GM19463 (cell line): ENCODE results near the gene REST.
"Not testable (repeated sequence)": the region's sequence is repeated elsewhere in the genome, so short reads cannot be mapped to it uniquely, and the experiment has no call there.

Experiments
- ATAC-seq: cut with Tn5 transposase; IDR thresholded peaks from one replicate; pipeline ENCODE4 v1.9.1; 2021; ENCODE audit warnings: mild to moderate bottlenecking, moderate library complexity; ENCODE audit not compliant: unreplicated experiment

The REST gene, protein sequence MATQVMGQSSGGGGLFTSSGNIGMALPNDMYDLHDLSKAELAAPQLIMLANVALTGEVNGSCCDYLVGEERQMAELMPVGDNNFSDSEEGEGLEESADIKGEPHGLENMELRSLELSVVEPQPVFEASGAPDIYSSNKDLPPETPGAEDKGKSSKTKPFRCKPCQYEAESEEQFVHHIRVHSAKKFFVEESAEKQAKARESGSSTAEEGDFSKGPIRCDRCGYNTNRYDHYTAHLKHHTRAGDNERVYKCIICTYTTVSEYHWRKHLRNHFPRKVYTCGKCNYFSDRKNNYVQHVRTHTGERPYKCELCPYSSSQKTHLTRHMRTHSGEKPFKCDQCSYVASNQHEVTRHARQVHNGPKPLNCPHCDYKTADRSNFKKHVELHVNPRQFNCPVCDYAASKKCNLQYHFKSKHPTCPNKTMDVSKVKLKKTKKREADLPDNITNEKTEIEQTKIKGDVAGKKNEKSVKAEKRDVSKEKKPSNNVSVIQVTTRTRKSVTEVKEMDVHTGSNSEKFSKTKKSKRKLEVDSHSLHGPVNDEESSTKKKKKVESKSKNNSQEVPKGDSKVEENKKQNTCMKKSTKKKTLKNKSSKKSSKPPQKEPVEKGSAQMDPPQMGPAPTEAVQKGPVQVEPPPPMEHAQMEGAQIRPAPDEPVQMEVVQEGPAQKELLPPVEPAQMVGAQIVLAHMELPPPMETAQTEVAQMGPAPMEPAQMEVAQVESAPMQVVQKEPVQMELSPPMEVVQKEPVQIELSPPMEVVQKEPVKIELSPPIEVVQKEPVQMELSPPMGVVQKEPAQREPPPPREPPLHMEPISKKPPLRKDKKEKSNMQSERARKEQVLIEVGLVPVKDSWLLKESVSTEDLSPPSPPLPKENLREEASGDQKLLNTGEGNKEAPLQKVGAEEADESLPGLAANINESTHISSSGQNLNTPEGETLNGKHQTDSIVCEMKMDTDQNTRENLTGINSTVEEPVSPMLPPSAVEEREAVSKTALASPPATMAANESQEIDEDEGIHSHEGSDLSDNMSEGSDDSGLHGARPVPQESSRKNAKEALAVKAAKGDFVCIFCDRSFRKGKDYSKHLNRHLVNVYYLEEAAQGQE

DNA sequence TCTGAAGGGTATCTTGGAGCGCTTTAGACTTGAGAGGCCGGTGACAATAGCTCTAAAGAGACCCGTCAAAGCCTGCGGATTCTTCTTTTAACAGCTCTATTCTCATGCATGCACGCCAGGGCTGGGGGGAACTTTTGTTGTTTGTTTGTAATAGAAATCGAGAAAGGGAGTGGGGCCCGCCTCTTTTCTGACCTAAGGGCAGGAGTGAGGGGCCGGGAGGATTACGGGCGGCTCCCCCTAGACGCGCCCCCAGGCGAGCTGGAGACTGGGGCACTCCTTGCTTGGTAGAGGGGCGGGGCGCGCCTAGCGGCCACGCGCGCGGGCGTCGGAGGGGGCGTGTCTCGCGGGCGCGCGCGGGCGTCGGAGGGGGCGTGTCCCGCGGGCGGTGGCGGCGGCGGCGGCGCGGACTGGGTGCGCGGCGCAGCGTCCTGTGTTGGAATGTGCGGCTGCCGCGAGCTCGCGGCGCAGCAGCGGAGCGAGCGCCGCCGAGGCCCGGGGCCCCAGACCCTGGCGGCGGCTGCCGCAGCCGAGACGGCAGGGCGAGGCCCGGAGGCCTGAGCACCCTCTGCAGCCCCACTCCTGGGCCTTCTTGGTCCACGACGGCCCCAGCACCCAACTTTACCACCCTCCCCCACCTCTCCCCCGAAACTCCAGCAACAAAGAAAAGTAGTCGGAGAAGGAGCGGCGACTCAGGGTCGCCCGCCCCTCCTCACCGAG is at the start of gene REST:
REST (plus strand) TSS at position 412 of the 717 bp plus-strand sequence. CDS start 2,739 bp downstream, outside the sequence.
- ATAC-seq = peak; percentile 46

DNA sequence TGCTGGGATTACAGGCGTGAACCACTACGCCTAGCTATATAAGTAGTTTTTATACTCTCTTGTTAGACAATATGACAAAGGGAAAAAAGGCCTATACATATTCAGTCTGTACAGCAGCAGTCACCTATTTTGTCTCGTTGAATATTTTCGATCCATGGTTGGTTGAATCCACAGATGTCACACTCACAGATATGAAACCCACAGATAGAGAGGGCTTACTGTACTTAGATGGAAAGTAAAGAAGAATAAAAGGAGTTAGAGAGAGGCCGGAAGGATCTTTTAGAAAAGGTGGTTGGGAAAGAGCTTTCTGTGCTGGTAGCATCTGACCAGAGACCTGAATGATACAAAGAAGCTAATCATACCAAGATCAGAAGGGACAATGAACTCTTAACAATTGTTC is 47.9 kb upstream of the REST start:
- peak; percentile 61 for ATAC-seq

DNA sequence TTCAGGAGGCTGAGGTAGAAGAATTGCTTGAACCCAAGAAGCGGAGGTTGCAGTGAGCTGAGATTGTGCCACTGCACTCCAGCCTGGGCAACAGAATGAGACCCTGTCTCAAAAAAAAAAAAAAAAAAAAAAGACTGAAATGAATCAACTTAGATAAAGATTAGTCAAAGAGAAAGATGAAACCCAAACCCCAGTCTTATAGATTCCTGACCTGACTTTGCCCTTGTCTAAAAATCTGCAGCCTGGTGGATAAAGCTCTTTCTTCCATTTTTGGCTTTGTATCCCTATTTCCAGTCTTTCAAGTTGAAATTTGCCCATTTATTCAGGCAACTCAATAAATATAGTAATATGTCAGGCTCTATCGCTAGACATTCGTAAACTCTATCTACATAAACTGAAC is 46.9 kb upstream of the REST start:
- ATAC-seq = no peak

DNA sequence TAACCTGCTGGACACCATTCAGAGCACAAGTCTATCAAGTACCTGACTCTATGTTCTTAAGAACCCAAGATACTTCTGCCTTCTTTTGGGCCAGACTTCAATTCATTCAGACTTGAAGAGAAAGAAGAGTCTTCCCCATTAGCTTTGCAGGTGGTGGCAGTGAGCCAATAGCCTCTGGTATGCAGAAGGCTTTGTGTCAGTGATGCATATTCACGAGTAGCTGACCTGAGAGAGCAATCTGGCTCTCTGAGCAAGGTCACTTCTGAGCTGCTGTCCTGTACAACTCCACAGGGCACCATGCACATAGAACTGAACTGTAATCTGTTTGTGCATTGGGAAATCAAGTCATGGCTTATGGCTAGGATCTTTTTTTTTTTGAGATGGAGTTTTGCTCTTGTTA is 46.3 kb upstream of the REST start:
- ATAC-seq = no peak

DNA sequence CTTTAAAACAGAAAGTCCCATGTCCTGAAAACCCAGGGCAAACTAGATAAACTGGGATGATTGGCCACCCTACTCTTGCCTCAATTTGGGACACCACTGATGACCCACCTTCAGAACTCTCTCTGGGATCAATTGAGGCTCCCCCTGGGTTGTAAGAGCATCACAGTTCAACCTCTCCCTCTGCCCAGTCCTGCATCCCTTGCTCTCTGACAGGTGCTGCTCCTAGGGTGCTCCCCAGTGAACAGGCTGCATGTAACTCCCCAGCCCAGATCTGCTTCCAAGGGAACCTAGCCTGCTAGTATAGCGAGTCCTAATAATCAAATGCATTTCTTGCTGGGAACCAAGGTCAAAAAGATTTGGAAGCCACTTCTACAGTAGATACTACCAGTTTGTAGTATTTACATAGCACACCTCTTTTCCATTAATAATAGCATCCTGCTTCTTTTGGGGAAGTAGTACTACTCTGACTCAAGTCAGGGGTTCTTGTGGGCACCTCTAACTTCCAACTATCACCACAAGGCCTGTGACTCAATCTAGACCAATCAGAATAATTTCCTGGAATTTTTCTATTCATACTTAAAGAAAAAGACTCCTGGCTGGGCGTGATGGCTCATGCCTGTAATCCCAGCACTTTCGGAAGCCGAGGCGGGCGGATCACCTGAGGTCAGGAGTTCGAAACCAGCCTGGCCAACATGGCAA is 44.1 kb upstream of the REST start:
- ATAC-seq = no peak

DNA sequence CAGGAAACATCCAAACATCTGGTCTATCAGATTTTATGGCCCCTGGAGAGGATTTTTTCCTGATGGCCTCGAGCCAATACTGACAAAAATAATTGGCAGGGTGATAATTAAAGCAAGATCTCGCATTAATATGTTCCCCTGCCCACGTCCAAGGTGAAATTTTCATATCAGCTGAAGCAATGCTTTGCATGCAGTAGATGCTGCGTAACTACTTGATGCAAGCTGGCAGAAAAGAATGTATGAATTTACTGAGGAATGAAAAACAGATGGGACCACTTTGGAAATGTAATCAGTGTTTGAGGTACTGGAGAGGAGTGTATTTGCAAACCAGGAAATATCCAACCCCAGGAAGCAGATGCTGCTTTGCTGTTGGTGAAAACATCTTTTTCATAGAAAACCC is 36.8 kb upstream of the REST start:
- no peak for ATAC-seq

DNA sequence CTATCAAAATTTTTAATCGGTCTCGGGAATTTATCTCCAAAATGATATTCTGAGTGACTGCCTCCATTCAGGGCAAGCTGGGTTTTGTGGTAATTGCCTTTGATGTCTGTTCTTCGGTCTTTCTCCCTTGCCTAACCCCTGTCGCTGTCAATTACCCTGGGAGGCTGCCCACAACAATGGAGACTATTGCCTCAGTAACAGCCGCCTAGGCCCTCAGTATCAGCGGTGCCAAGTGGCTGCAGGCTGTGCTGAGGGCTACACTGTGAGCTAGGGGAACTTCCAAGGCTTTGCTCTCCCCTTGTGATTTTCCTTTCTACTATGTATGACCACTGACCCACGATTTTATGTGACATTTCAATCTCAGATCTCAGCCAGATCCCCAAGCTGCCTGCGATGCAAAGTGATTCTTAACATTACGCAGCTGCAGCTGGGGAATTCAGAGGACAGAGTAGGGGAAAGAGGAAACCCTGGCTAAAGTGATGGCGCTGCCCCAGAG is 36.3 kb upstream of the REST start:
- no peak for ATAC-seq

DNA sequence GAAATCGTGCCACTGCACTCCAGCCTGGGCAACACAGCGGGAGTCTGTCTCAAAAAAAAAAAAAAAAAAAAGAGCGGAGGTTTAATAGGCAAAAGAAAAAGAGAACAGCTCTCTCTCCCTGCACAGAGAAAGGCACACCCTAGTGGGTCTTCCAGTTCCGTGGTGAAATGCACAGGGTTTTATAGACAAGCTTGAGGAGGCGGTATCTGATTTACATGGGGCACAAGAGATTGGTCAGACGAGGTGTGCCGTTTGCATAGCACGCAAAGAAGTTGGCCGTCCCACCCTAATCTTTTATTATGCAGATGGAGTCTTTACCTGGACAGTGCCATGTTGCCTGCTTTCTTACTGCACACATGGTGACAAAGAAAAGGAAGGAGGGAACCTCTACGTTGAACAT is 33.5 kb upstream of the REST start:
- ATAC-seq = no peak

DNA sequence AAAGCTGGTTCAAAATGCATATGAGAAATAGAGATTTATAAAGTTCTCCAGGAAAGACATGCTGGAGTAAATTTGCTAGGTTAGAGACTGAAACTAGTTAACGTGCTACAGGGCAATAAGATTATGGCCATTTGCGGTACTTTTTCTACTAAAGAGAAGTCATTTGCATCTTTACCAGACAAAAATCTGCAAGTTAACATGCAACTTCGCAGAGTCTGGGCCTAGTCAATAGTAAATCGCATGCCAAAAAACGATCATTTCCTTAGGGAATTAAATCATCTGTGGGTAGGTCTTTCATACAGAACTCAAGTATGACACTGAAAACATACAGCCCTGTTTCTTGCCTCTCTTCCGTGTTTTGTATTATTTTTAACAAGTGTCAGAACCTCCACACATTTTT is 32.8 kb upstream of the REST start:
- no peak for ATAC-seq

DNA sequence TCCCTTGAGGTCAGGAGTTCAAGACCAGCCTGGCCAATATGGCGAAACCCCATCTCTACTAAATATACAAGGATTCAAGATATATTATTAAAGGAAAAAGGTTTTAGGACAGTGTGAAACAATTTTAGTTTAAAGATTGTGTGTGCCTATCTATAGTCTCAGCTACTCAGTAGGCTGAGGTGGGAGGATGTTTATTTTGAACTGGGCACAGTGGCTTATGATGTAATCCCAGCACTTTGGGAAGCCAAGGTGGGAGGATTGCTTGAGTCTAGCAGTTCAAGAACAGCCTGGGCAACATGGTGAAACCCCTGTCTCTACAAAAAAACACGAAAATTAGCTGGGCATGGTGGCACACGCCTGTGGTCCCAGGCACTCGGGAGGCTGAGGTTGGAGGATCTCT is 31.4 kb upstream of the REST start:
- no peak for ATAC-seq

DNA sequence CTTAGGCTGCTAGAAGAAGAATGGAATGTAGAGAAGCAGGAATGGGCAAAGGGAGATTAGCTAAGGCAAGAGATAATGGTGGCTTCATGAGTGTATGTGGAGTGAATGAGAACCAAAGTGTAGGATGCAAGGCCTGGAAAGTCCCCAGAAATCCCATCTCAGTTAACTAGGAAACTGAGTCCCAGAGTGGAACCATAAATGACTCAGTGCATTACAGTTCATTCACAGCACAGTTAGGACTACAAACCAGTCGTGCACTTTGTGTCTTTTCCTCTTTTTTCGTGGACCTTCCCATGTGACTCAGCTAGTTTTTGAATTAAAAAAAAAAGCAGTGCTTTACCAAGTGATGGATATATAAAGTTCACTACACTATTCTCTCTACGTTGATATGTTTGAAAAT is 27.7 kb upstream of the REST start:
- ATAC-seq = no peak

DNA sequence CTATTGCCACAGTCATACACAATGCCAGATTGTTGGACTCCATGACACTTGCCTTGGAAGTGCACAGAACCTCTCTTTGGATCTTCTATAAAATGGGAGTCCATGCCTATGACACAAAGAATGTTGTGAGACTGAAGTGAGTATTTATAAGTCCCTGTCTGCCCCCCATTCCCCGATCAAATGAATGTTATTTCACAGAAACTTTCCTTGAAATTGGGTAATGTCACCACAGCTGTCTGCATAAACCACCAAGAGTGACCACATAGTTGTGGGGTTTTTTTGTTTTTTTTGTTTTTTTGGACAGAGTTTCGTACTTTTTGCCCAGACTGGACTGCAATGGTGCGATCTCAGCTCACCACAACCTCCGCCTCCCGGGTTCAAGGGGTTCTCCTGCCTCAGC is 27.1 kb upstream of the REST start:
- ATAC-seq = no peak

DNA sequence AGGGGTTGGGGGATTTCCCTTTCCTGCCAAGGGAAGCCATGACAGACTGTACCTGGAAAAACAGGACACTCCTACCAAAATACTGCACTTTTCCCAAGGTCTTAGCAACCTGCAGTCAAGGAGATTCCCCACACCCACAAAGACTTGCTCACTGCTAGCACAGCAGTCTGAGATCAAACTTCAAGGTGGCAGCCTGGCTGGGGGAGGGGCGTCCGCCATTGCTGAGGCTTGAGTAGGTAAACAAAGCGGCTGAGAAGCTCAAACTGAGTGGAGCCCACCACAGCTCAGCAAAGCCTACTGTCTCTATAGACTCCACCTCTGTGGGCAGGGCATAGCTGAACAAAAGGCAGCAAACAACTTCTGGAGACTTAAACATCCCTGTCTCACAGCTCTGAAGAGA is 23.2 kb upstream of the REST start:
- not testable (repeated sequence) for ATAC-seq

DNA sequence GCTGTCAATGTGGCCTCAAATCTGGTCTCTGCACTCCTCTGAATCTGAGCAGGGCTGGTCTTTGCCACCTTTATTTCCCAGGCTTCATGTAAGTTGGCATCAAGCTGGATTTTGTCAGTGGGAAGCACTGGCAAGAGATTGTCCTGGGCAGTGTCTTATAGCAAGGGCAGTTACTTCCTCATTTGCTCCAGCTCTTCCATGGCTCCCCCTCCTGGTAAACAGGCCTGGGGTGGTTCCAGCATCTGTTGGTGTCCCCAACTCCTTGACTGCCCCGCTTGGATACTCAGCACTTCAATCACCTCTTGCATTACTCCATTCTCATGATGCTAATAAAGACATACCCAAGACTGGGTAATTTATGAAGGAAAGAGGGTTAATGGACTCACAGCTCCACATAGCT is 15.0 kb upstream of the REST start:
- ATAC-seq = no peak

DNA sequence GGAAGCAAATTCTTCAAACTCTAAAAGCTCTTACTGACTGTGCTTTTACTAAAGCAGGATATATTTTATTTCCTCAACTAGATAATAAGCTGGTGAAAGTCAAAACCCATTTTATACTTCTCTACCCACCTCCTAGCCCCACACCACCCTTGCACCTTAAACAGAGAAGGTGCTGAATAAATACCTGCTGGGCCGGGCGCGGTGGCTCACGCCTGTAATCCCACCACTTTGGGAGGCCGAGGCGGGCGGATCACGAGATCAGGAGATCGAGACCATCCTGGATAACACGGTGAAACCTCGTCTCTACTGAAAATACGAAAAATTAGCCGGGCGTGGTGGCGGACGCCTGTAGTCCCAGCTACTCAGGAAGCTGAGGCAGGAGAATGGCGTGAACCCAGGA is 9.9 kb upstream of the REST start:
- ATAC-seq = not testable (repeated sequence)

DNA sequence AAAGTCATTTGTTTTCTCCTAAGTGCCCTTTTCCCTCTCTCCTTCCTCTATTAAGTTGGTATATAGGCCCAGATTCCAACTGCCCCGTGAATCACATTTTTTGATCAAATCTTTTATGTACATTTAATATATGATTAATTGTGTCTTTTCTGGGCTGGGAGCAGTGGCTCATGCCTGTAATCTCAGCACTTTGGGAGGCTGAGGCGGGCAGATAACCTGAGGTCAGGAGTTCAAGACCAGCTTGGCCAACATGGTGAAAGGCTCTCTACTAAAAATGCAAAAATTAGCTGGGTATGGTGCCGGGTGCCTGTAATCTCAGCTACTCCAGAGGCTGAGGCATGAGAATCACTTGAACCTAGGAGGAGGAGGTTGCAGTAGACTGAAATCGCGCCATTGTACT is 7.5 kb upstream of the REST start:
- ATAC-seq = not testable (repeated sequence)

DNA sequence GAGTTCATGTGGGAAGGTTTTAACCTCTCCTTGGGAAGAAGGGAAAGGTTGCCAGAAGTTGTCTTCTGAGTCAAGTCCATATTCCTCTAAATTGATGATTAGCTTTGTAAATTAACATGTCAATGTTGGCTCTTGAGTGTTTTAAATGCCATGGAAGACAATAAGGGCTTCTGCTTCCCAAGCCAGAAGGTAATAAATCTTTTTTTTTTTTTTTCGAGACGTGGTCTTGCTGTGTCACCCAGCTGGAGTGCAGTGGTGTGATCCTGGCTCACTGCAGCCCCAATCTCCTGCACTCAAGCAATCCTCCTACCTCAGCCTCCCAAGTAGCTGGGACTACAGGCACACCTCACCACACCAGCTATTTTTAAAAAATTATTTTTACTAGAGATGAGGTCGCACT is 5.0 kb upstream of the REST start:
- no peak for ATAC-seq

DNA sequence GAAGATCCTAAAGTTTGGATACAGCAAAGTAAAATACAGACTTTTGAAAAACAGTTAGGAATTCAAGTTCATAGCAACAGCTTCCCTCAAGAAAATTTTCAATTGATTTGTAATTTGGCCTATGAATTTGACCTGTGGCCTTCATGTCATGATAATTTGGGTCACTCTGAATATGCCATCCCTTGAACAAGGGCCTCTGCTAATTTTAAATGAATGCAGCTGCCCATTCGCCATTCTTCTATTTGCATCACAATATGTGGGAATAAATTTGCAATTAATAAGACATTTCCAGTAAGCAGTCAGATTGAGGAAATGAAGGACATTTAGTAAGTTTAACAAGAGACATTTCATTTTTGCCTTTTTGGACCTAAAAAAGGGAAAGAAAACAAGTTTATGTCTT is 1.9 kb upstream of the REST start:
- no peak for ATAC-seq

DNA sequence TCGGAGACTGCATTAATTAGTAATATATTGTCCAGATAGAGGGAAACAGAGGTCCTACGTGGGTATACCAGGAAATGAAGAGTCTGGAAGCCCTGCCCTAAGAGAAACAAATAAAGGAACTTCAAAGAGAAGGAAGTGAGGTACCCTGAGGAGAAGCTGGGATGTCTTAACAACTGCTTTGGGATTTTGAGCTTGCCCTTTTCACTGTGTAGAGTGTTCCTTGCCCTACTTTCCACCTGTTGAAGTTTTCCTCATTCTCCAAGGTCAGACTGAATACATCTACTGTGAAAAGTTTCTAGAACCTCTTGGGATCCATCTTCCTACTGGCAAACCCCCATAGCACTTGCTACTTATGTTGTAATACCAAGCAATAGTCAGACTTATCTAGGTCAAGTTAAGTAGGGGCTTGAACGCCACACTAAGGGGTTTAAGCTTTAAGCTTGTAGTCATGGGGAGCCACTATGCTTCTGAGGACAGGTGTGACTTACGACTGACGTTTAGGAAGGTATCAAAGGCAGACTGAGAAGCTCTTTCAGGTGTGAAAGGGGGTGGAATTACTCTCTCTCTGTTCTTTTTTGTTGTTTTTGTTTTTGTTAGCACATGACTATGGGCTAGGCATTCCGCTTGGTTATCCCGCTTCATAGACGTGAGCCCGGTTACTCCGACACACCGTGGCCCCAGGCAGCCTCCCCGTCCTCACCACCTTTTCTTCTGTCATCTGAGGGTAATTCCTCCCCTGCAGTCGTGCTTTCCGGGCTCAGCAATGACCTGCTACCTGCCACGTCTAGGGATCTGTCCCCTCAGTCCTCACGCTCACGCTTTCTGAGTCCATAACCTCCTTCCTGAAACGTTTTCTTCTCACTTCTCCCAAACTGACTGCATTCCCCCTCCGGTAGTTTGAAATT is 959 bp upstream of the REST start:
- ATAC-seq = no peak
